ENCODE measurements around the gene DRC7. TPM values are rescaled to one million over a fixed set of nuclear protein-coding genes. Genes with fewer than 3 reads are reported as not detected.

Gene DRC7
- total RNA-seq, 4 donors from 2014 or later: not detected

- peaks cover 0 to 24% (median 12%) of the 10 kb centered on the region in 4 donors for H3K4me1 ChIP-seq
- H3K9me3 ChIP-seq: no peaks in the 10 kb centered on the region
- H3K36me3 ChIP-seq: no peaks in the 10 kb centered on the region
- H3K27ac ChIP-seq: peak overlapping the region; percentile 78 to 89 (median 86)
- TF ChIP-seq CTCF (IDR thresholded peaks at IDR 0.05): no peak
- no peak for TF ChIP-seq POLR2A (IDR thresholded peaks at IDR 0.05)
- H3K27me3 ChIP-seq: no peaks in the 10 kb centered on the region
- DNase-seq: no peak
- H3K4me3 ChIP-seq: peak overlapping the region; percentile 66 to 83 (median 74)
These were observed 39.8 kb downstream of the DRC7 start for GRCh38 chr16:57734308-57734924.

GRCh38 chr16:57734925-57735754 lies 40.5 kb downstream of the DRC7 start:
- H3K27ac ChIP-seq: peak overlapping the region; percentile 78 to 89 (median 86)
- H3K36me3 ChIP-seq: no peaks in the 10 kb centered on the region
- peak; percentile 98 to 99 (median 99) for DNase-seq
- H3K27me3 ChIP-seq: no peaks in the 10 kb centered on the region
- no peaks in the 10 kb centered on the region for H3K9me3 ChIP-seq
- peaks cover 0 to 24% (median 12%) of the 10 kb centered on the region in 4 donors for H3K4me1 ChIP-seq
- no peak for TF ChIP-seq CTCF (IDR thresholded peaks at IDR 0.05)
- TF ChIP-seq POLR2A (IDR thresholded peaks at IDR 0.05): peak in 1 of 2 donors; percentile 49
- H3K4me3 ChIP-seq: peak overlapping the region; percentile 86 to 98 (median 96)

- peak within 1 kb of the TSS; percentile 78 to 89 (median 86) for H3K27ac ChIP-seq
- H3K9me3 ChIP-seq: no peaks in the 10 kb centered on the region
- H3K27me3 ChIP-seq: no peaks in the 10 kb centered on the region
- DNase-seq: peak in 1 of 3 donors; percentile 17
- no peak for TF ChIP-seq POLR2A (IDR thresholded peaks at IDR 0.05)
- TF ChIP-seq CTCF (IDR thresholded peaks at IDR 0.05): no peak
- H3K4me1 ChIP-seq: peaks cover 0 to 24% (median 12%) of the 10 kb centered on the region in 4 donors
- H3K36me3 ChIP-seq: no peaks in the 10 kb centered on the region
- H3K4me3 ChIP-seq: peak within 1 kb of the TSS; percentile 86 to 98 (median 96)
These were observed 41.3 kb downstream of the DRC7 start, which contains the start of gene KATNB1 for GRCh38 chr16:57735755-57736418. TSS of gene KATNB1 (plus strand) at chr16:57735770. CDS start at chr16:57737244, 1,474 bp downstream.

- Histone ChIP-seq H3K27me3 (no peaks in the 10 kb centered on the region), H3K27ac (peak overlapping the region; percentile 65 to 80 (median 75)), H3K9me3 (no peaks in the 10 kb centered on the region), H3K36me3 (no peaks in the 10 kb centered on the region), H3K4me3 (peak overlapping the region; percentile 86 to 98 (median 96)), H3K4me1 (peaks cover 0 to 24% (median 12%) of the 10 kb centered on the region in 4 donors)
- peak; percentile 55 to 68 (median 68) for DNase-seq
- TF ChIP-seq POLR2A (IDR thresholded peaks at IDR 0.05): no peak
- peak in 3 of 6 experiments; percentile 25 to 41 (median 40) for TF ChIP-seq CTCF (IDR thresholded peaks at IDR 0.05)
These were observed 42.1 kb downstream of the DRC7 start for GRCh38 chr16:57736419-57737351.

Data from Peyer's patch (tissue), 4 donors.